NCI-H1436 (cell line): ENCODE data around the gene TRAPPC6A.
"Not testable (repeated sequence)": the region's sequence is repeated elsewhere in the genome, so short reads cannot be mapped to it uniquely, and the experiment has no call there.

ENCODE experiments used
- DNase-seq: peaks from one replicate; lab custom pipeline; 2025; lab: John Stamatoyannopoulos, UW

Gene TRAPPC6A

GRCh38 chr19:45130888-45131615, 47.0 kb downstream of the TRAPPC6A start:
- DNase-seq, result peak; percentile 97

- no peak for DNase-seq
Observed at GRCh38 chr19:45130236-45130635, 47.8 kb downstream of the TRAPPC6A start.

GRCh38 chr19:45128806-45129205, 49.2 kb downstream of the TRAPPC6A start:
- DNase-seq, result no peak

- no peak for DNase-seq
Observed at GRCh38 chr19:45128146-45128545, 49.9 kb downstream of the TRAPPC6A start.

GRCh38 chr19:45126654-45127053, 51.4 kb downstream of the TRAPPC6A start:
- DNase-seq, result no peak

GRCh38 chr19:45125975-45126493, 52.0 kb downstream of the TRAPPC6A start:
- peak; percentile 56 for DNase-seq

- DNase-seq, result no peak
Observed at GRCh38 chr19:45125360-45125759, 52.7 kb downstream of the TRAPPC6A start.

- no peak for DNase-seq
Observed at GRCh38 chr19:45124021-45124420, 54.0 kb downstream of the TRAPPC6A start.

- DNase-seq, result no peak
Observed at GRCh38 chr19:45123440-45123850, 54.6 kb downstream of the TRAPPC6A start.

- no peak for DNase-seq
Observed at GRCh38 chr19:45122832-45123231, 55.2 kb downstream of the TRAPPC6A start.

- no peak for DNase-seq
Observed at GRCh38 chr19:45121827-45122345, 56.2 kb downstream of the TRAPPC6A start.

GRCh38 chr19:45119582-45119981, 58.5 kb downstream of the TRAPPC6A start:
- DNase-seq, result no peak

GRCh38 chr19:45118591-45119355, 59.3 kb downstream of the TRAPPC6A start:
- DNase-seq, result not testable (repeated sequence)

GRCh38 chr19:45118106-45118505, 59.9 kb downstream of the TRAPPC6A start:
- no peak for DNase-seq

GRCh38 chr19:45117671-45118070, 60.4 kb downstream of the TRAPPC6A start:
- DNase-seq, result no peak

- peak; percentile 57 for DNase-seq
Observed at GRCh38 chr19:45117167-45117594, 60.9 kb downstream of the TRAPPC6A start.

- DNase-seq, result no peak
Observed at GRCh38 chr19:45115809-45116615, 62.0 kb downstream of the TRAPPC6A start.

- peak; percentile 56 for DNase-seq
Observed at GRCh38 chr19:45114116-45114515, 63.9 kb downstream of the TRAPPC6A start.

GRCh38 chr19:45113628-45114027, 64.4 kb downstream of the TRAPPC6A start:
- peak; percentile 80 for DNase-seq
